Measurements from ENCODE around the gene PTPRJ. TPM values are rescaled to one million over a fixed set of nuclear protein-coding genes. Genes with fewer than 3 reads are reported as not detected.

The PTPRJ gene
- total and polyA plus RNA-seq, 2 of the 4 experiments (the other 2 are of a cell fraction), result 5.6 to 14.9 TPM

GRCh38 chr11:48210052-48210451 lies 229.7 kb downstream of the PTPRJ start:
- Histone ChIP-seq H3K9ac (ENCODE audit: low read depth, low read length) (no peak overlapping the region), H3K56ac (ENCODE audit: extremely low read depth, insufficient read depth, low read length) (no peak overlapping the region), H3K79me1 (ENCODE audit: low read depth in 1 of 2, low read length in 2 of 2) (no peaks in the 10 kb centered on the region), H4K8ac (ENCODE audit: low read depth in 2 of 2, low read length in 2 of 2) (no peak overlapping the region), H3K4me2 (ENCODE audit: low read depth, low read length) (no peak overlapping the region), H2AK9ac (replicated peaks; ENCODE audit: low read depth, low read length, poor library complexity) (no peak overlapping the region), H3K18ac (ENCODE audit: low read depth, low read length) (no peak overlapping the region), H4K91ac (ENCODE audit: insufficient read depth, low read depth, low read length) (no peak overlapping the region), H2BK120ac (ENCODE audit: low read depth, low read length) (no peak overlapping the region), H3K36me3 (ENCODE audit: control insufficient read depth, insufficient read depth, low read length) (no peaks in the 10 kb centered on the region), H3K9me3 (ENCODE audit: control insufficient read depth, insufficient read depth, low read length) (no peaks in the 10 kb centered on the region), H3K4ac (ENCODE audit: low read depth, low read length) (no peak overlapping the region), H2BK15ac (ENCODE audit: low read depth, low read length) (no peak overlapping the region), H3K14ac (replicated peaks; ENCODE audit: low read depth, low read length) (no peak overlapping the region), H2BK5ac (ENCODE audit: low read depth, low read length, poor library complexity, severe bottlenecking) (no peak overlapping the region), H3K4me1 (ENCODE audit: control insufficient read depth, insufficient read depth, low read length) (no peaks in the 10 kb centered on the region), H3K4me3 (ENCODE audit: insufficient read depth, low read depth, low read length) (no peak overlapping the region), H2AK5ac (ENCODE audit: low read depth, low read length) (no peak overlapping the region), H2AFZ (replicated peaks; ENCODE audit: low read length, poor library complexity) (no peak overlapping the region), H3K27ac (ENCODE audit: insufficient read depth, low read length) (no peak overlapping the region), H3K27me3 (ENCODE audit: control insufficient read depth, insufficient read depth, low read length) (no peaks in the 10 kb centered on the region; the same call in 1 of the 2 replicates), H3K9me1 (ENCODE audit: insufficient read depth, low read length) (no peaks in the 10 kb centered on the region), H4K5ac (ENCODE audit: low read depth, low read length) (no peak overlapping the region), H4K20me1 (ENCODE audit: insufficient read depth, low read length) (no peaks in the 10 kb centered on the region), H3K23ac (ENCODE audit: low read depth, low read length) (no peak overlapping the region), H2BK20ac (ENCODE audit: low read depth, low read length) (no peak overlapping the region)
- ChIA-PET POLR2A (ENCODE audit: unreplicated experiment) (no interaction called here), CTCF (no interaction called here)
- intact Hi-C loops (cut with micrococcal nuclease) (no loop called here), in situ Hi-C loops (cut with MboI; ENCODE audit: low sequenced_read_pairs) (no loop called here), dilution Hi-C loops (cut with HindIII; ENCODE audit: low sequenced_read_pairs, unreplicated experiment) (no loop called here)
- DNase-seq (peak; percentile 17), ATAC-seq (ENCODE audit: low read depth) (peak; percentile 48; the same call in 1 of the 2 replicates)
- TF ChIP-seq FOS (IDR thresholded peaks at IDR 0.05; ENCODE audit: low read depth, low read length) (no peak), RAD21 (IDR thresholded peaks at IDR 0.05; ENCODE audit: low read length) (0 out of 2 replicates have a peak, but pooled peaks have one; percentile 25), NFE2L2 (IDR thresholded peaks at IDR 0.05; ENCODE audit: low read depth, low read length) (no peak), CTCF (conservative IDR thresholded peaks at IDR 0.05; ENCODE audit: low read depth, low read length) (peak; percentile 28; the same call in 1 of the 2 replicates), CHD1 (IDR thresholded peaks at IDR 0.05; ENCODE audit: low read depth, low read length) (no peak), ELK1 (IDR thresholded peaks at IDR 0.05; ENCODE audit: borderline replicate concordance, low read depth, low read length) (no peak)
- BruUV-seq (replicated peaks), result no TSS peak
- WGBS, 2 experiments (ENCODE audit: extremely low coverage in 2 of 2, insufficient read length in 1 of 2), result no CpG with 5 or more reads among the region's 7 CpGs
